ENCODE measurements around the gene PLXNA1.

GRCh38 chr3:127017229-127017628 lies 34.3 kb downstream of the PLXNA1 start:
- no peak for TF ChIP-seq SIN3A (IDR thresholded peaks at IDR 0.05; ENCODE audit: low read depth, low read length)
- no peak for TF ChIP-seq HCFC1 (IDR thresholded peaks at IDR 0.05; ENCODE audit: low read length)
- TF ChIP-seq NFIC (IDR thresholded peaks at IDR 0.05; ENCODE audit: low read depth, low read length) = no peak
- TF ChIP-seq EP300 (IDR thresholded peaks at IDR 0.05; ENCODE audit: borderline replicate concordance in 1 of 2, control insufficient read depth in 1 of 2, low read depth in 2 of 2, low read length in 2 of 2) = no peak
- TF ChIP-seq YY1 (IDR thresholded peaks at IDR 0.05; ENCODE audit: low read depth, low read length) = no peak
- no peak for TF ChIP-seq BCLAF1 (IDR thresholded peaks at IDR 0.05)
- no peak for TF ChIP-seq CTCF (IDR thresholded peaks at IDR 0.05 in 2 of 3, conservative IDR thresholded peaks at IDR 0.05 in 1 of 3; ENCODE audit: control insufficient read depth in 2 of 3, extremely low read depth in 1 of 3, insufficient read depth in 1 of 3, low read depth in 3 of 3, low read length in 3 of 3)
- no peak for TF ChIP-seq NFYB (IDR thresholded peaks at IDR 0.05; ENCODE audit: insufficient read depth, low read depth, low read length)
- TF ChIP-seq ASH2L (IDR thresholded peaks at IDR 0.05; ENCODE audit: borderline replicate concordance, low read depth) = no peak
- TF ChIP-seq ATF3 (IDR thresholded peaks at IDR 0.05; ENCODE audit: borderline replicate concordance, extremely low read depth, low read depth, low read length) = no peak
- TF ChIP-seq JUND (IDR thresholded peaks at IDR 0.05; ENCODE audit: low read depth, low read length) = no peak
- no peak for TF ChIP-seq MAX (IDR thresholded peaks at IDR 0.05; ENCODE audit: low read depth, low read length)
